ENCODE data around the gene DOK4. TPM values are rescaled to one million over a fixed set of nuclear protein-coding genes. Genes with fewer than 3 reads are reported as not detected.

Gene DOK4
- total and polyA plus RNA-seq, 2 donors (not counting 1 experiment from before 2014, with no cell fraction given), result 1.6 to 2.5 TPM

DNA sequence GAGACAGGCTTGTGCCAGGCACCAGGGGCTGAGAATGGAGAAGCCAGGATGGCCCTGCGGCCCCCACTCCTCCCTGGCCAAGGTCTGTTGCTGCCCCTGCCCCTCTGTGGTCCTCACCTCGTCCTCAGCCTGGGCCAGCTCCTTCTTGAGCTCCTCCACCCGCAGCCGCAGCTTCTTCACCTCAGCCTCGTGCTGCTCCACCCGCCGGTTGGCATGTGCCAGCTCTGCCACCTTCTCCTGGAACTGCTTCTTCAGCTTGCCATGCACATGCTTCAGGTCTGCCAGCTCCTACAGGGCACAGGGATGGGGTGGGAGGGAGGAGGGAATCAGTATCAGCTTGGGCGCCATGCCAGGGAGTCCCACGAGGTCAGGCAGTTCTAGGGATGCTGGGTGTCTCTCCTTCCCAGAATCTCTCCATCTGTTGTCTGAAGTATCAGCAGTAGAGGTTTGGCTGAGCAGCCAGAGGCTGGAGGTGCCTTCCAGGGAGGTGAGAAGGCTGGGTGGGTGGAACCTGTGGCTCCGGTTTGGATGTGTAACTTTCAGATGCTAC lies 30.0 kb upstream of the DOK4 start:
- no peak for TF ChIP-seq EZH2 (IDR thresholded peaks at IDR 0.05; ENCODE audit: borderline replicate concordance, insufficient read depth, low read depth, low read length, poor library complexity, severe bottlenecking)
- TF ChIP-seq, protein P1, sequence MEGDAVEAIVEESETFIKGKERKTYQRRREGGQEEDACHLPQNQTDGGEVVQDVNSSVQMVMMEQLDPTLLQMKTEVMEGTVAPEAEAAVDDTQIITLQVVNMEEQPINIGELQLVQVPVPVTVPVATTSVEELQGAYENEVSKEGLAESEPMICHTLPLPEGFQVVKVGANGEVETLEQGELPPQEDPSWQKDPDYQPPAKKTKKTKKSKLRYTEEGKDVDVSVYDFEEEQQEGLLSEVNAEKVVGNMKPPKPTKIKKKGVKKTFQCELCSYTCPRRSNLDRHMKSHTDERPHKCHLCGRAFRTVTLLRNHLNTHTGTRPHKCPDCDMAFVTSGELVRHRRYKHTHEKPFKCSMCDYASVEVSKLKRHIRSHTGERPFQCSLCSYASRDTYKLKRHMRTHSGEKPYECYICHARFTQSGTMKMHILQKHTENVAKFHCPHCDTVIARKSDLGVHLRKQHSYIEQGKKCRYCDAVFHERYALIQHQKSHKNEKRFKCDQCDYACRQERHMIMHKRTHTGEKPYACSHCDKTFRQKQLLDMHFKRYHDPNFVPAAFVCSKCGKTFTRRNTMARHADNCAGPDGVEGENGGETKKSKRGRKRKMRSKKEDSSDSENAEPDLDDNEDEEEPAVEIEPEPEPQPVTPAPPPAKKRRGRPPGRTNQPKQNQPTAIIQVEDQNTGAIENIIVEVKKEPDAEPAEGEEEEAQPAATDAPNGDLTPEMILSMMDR (IDR thresholded peaks at IDR 0.05), result no peak
- no peaks in the 10 kb centered on the region for H4K20me1 ChIP-seq (ENCODE audit: control insufficient read depth, insufficient read depth, low read length, poor library complexity, severe bottlenecking)
- H3K27ac ChIP-seq (ENCODE audit: low read length in 2 of 2), result no peak overlapping the region
- DNase-seq (no peak), ATAC-seq (ENCODE audit: low read depth) (no peak)
- H3K9ac ChIP-seq (ENCODE audit: low read length), result no peak overlapping the region
- H3K4me3 ChIP-seq (ENCODE audit: control extremely low read depth in 1 of 5, extremely low read depth in 1 of 5, insufficient read depth in 1 of 5, low read depth in 2 of 5, low read length in 4 of 5), result no peak overlapping the region
- Mint-ChIP-seq H3K9me3 (ENCODE audit: insufficient read depth) (no peaks in the 10 kb centered on the region), H3K4me1 (peaks cover 11% of the 10 kb centered on the region), H3K27ac (no peak overlapping the region), H3K4me3 (no peak overlapping the region), H3K27me3 (no peaks in the 10 kb centered on the region)
- H3K79me2 ChIP-seq (ENCODE audit: control insufficient read depth, insufficient read depth, low read length), result peaks cover 8% of the 10 kb centered on the region
- no peak overlapping the region for H3K4me2 ChIP-seq (replicated peaks; ENCODE audit: low read depth, low read length, poor library complexity, severe bottlenecking)
- no peak overlapping the region for H2AFZ ChIP-seq (ENCODE audit: insufficient read depth, low read depth, low read length, poor library complexity, severe bottlenecking)
- no peaks in the 10 kb centered on the region for H3K27me3 ChIP-seq (replicated peaks in 1 of 4; ENCODE audit: control extremely low read depth in 1 of 4, control insufficient read depth in 3 of 4, insufficient read depth in 4 of 4, low read length in 3 of 4)
- peaks cover 7% of the 10 kb centered on the region in 2 donors for H3K4me1 ChIP-seq (ENCODE audit: control insufficient read depth in 2 of 2, insufficient read depth in 2 of 2, low read length in 2 of 2)
- POLR2A ChIA-PET, result no interaction called here
- no peaks in the 10 kb centered on the region for H3K9me3 ChIP-seq (ENCODE audit: control extremely low read depth in 1 of 3, control insufficient read depth in 2 of 3, insufficient read depth in 1 of 3, low read length in 2 of 3)
- CTCF ChIA-PET, result interaction anchor here (1.3 to 7.8 kb wide), 5 partner anchors 11 to 98 kb away, joined by 4 to 111 read pairs (median 77); partner anchors contain the start of genes ADGRG5 and CCDC102A
- H3K36me3 ChIP-seq (replicated peaks in 1 of 2; ENCODE audit: control extremely low read depth in 1 of 2, control insufficient read depth in 1 of 2, extremely low read depth in 1 of 2, insufficient read depth in 2 of 2, low read length in 1 of 2), result peaks cover 0 to 19% of the 10 kb centered on the region in 2 experiments
- 97% methylated on average over 8 of the region's 10 CpGs for WGBS (ENCODE audit: insufficient coverage)
- intact Hi-C loops (cut with micrococcal nuclease), result no loop called here

DNA sequence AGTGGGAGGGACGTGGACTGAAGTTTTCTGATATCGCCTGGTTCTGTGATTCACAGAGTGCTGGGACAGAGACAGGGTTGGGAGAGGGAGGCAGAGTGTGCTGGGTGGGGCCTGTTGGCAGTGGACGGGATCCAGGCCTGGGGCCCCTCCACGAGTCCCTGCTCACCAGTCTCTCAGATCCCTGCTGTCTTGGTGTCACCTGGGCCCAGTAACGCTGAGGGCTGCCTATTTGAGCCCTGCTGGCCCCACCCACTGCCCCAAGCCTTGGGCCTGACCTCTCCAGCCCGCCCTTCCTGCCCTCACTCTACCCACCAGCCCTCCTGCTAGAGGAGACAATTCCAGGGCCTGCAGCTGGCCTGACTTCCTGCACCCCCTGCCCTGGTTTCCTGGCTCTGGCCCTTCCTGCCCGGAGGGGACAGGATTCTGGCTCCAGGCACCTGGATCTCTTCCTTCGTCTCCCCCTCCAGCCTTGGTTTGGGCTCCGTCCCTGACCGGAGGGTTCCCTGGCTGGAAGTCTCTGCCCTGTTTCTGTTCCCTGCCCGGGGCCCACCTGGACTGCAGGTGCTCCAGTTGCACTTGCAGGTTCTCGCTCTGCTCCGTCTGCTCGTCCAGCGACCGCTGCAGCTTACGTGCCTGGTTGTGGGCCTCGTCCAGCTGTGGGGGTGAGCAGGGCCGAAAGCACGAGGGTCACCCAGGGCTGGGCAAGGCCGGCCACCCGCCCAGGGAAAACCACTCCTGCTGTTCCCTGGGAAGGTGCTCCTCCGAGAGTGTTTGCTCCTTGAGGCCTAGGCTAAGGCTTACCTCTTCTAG lies 28.7 kb upstream of the DOK4 start:
- no peak overlapping the region for H3K4me2 ChIP-seq (replicated peaks; ENCODE audit: low read depth, low read length, poor library complexity, severe bottlenecking)
- no peak for TF ChIP-seq EZH2 (IDR thresholded peaks at IDR 0.05; ENCODE audit: borderline replicate concordance, insufficient read depth, low read depth, low read length, poor library complexity, severe bottlenecking)
- TF ChIP-seq, protein P1 (IDR thresholded peaks at IDR 0.05), result no peak
- Mint-ChIP-seq H3K4me3 (no peak overlapping the region), H3K9me3 (ENCODE audit: insufficient read depth) (no peaks in the 10 kb centered on the region), H3K4me1 (peaks cover 4% of the 10 kb centered on the region), H3K27ac (no peak overlapping the region), H3K27me3 (no peaks in the 10 kb centered on the region)
- H3K9me3 ChIP-seq (ENCODE audit: control extremely low read depth in 1 of 3, control insufficient read depth in 2 of 3, insufficient read depth in 1 of 3, low read length in 2 of 3), result no peaks in the 10 kb centered on the region
- H4K20me1 ChIP-seq (ENCODE audit: control insufficient read depth, insufficient read depth, low read length, poor library complexity, severe bottlenecking), result no peaks in the 10 kb centered on the region
- no peak overlapping the region for H3K27ac ChIP-seq (ENCODE audit: low read length in 2 of 2)
- intact Hi-C loops (cut with micrococcal nuclease), result no loop called here
- 96% methylated on average over 22 of the region's 23 CpGs for WGBS (ENCODE audit: insufficient coverage)
- DNase-seq (no peak), ATAC-seq (ENCODE audit: low read depth) (no peak)
- H3K27me3 ChIP-seq (replicated peaks in 1 of 4; ENCODE audit: control extremely low read depth in 1 of 4, control insufficient read depth in 3 of 4, insufficient read depth in 4 of 4, low read length in 3 of 4), result no peaks in the 10 kb centered on the region
- H3K79me2 ChIP-seq (ENCODE audit: control insufficient read depth, insufficient read depth, low read length), result peaks cover 1% of the 10 kb centered on the region
- no peak overlapping the region for H2AFZ ChIP-seq (ENCODE audit: insufficient read depth, low read depth, low read length, poor library complexity, severe bottlenecking)
- H3K4me1 ChIP-seq (ENCODE audit: control insufficient read depth in 2 of 2, insufficient read depth in 2 of 2, low read length in 2 of 2), result peaks cover 5% of the 10 kb centered on the region in 2 donors
- H3K36me3 ChIP-seq (replicated peaks in 1 of 2; ENCODE audit: control extremely low read depth in 1 of 2, control insufficient read depth in 1 of 2, extremely low read depth in 1 of 2, insufficient read depth in 2 of 2, low read length in 1 of 2), result peaks cover 0 to 19% of the 10 kb centered on the region in 2 experiments
- H3K4me3 ChIP-seq (ENCODE audit: control extremely low read depth in 1 of 5, extremely low read depth in 1 of 5, insufficient read depth in 1 of 5, low read depth in 2 of 5, low read length in 4 of 5), result no peak overlapping the region
- CTCF ChIA-PET, result interaction anchor here (1.1 kb wide), 1 partner anchor 96 kb away, joined by 4 read pairs; no protein-coding TSS in a partner anchor
- POLR2A ChIA-PET, result no interaction called here
- no peak overlapping the region for H3K9ac ChIP-seq (ENCODE audit: low read length)
